GM19193 (cell line): ENCODE results near the gene ANKRD62.

Experiments used
- POLR2A ChIP-seq: IDR thresholded peaks from 4 replicates; pipeline ENCODE4 v1.6.1; 2011; ENCODE audit not compliant: insufficient read depth, insufficient read length; ENCODE audit errors: extremely low read depth

ANKRD62 gene

GRCh38 chr18:12086677-12087470 is 6.8 kb upstream of the ANKRD62 start:
- no peak for TF ChIP-seq POLR2A

GRCh38 chr18:12087471-12088025 is 6.1 kb upstream of the ANKRD62 start:
- no peak for TF ChIP-seq POLR2A

GRCh38 chr18:12088096-12088495 is 5.5 kb upstream of the ANKRD62 start:
- no peak for TF ChIP-seq POLR2A

- no peak for TF ChIP-seq POLR2A
Observed at GRCh38 chr18:12088731-12089375, 4.8 kb upstream of the ANKRD62 start.

- TF ChIP-seq POLR2A: no peak
Observed at GRCh38 chr18:12091538-12092141, 2.0 kb upstream of the ANKRD62 start.

GRCh38 chr18:12092398-12093229 is 1.0 kb upstream of the ANKRD62 start:
- TF ChIP-seq POLR2A: no peak

- TF ChIP-seq POLR2A: no peak
Observed at GRCh38 chr18:12098374-12098773, 4.7 kb downstream of the ANKRD62 start.

- no peak for TF ChIP-seq POLR2A
Observed at GRCh38 chr18:12099160-12099559, 5.5 kb downstream of the ANKRD62 start.

GRCh38 chr18:12101266-12101665 is 7.6 kb downstream of the ANKRD62 start:
- TF ChIP-seq POLR2A: no peak

GRCh38 chr18:12102136-12102842 is 8.6 kb downstream of the ANKRD62 start:
- TF ChIP-seq POLR2A: no peak

- no peak for TF ChIP-seq POLR2A
Observed at GRCh38 chr18:12106471-12106870, 12.8 kb downstream of the ANKRD62 start.

- TF ChIP-seq POLR2A: no peak
Observed at GRCh38 chr18:12109836-12110235, 16.2 kb downstream of the ANKRD62 start.

GRCh38 chr18:12113999-12114646 is 20.5 kb downstream of the ANKRD62 start:
- no peak for TF ChIP-seq POLR2A

- TF ChIP-seq POLR2A: no peak
Observed at GRCh38 chr18:12119358-12119757, 25.7 kb downstream of the ANKRD62 start.
